Smooth muscle cell (in vitro differentiated cells): ENCODE data around the gene RAB11B. TPM values are rescaled to one million over a fixed set of nuclear protein-coding genes. Genes with fewer than 3 reads are reported as not detected.

Experiments
- DNase-seq: peaks from one replicate; lab custom pipeline; 2025; ENCODE audit not compliant: unreplicated experiment; lab: John Stamatoyannopoulos, UW
- H2AFZ ChIP-seq: fragments of 200-600 bp; sonication (generic); 2 replicates; pipeline ENCODE4 v1.6.0; 2016; ENCODE audit warnings: antibody characterized with exemption, low read depth, mild to moderate bottlenecking
- H3F3A ChIP-seq: fragments of 200-600 bp; sonication (generic); 2 replicates; pipeline ENCODE4 v1.6.0; 2017; ENCODE audit warnings: antibody characterized with exemption, low read depth
- H3K27ac ChIP-seq: fragments of 200-600 bp; sonication (generic); 2 replicates; pipeline ENCODE4 v1.5.1; 2016; ENCODE audit warnings: low read depth, mild to moderate bottlenecking
- H3K27me3 ChIP-seq: fragments of 200-600 bp; sonication (generic); 2 replicates; pipeline ENCODE4 v1.6.1; 2016; ENCODE audit warnings: low read depth, mild to moderate bottlenecking
- H3K36me3 ChIP-seq: fragments of 200-600 bp; sonication (generic); 2 replicates; pipeline ENCODE4 v1.5.1; 2016; ENCODE audit warnings: low read depth
- H3K4me1 ChIP-seq: fragments of 200-600 bp; sonication (generic); 2 replicates; pipeline ENCODE4 v1.5.1; 2016; ENCODE audit warnings: low read depth
- H3K4me2 ChIP-seq: fragments of 200-600 bp; sonication (generic); 2 replicates; pipeline ENCODE4 v1.6.0; 2016; ENCODE audit warnings: mild to moderate bottlenecking
- H3K4me3 ChIP-seq: fragments of 200-600 bp; sonication (generic); 2 replicates; pipeline ENCODE4 v1.5.1; 2016; ENCODE audit warnings: mild to moderate bottlenecking
- H3K79me2 ChIP-seq: fragments of 200-600 bp; sonication (generic); 2 replicates; pipeline ENCODE4 v1.6.0; 2016; ENCODE audit warnings: low read depth, mild to moderate bottlenecking
- H3K9ac ChIP-seq: fragments of 200-600 bp; sonication (generic); 2 replicates; pipeline ENCODE4 v1.6.0; 2016; ENCODE audit warnings: low read depth
- H3K9me3 ChIP-seq: fragments of 200-600 bp; sonication (generic); replicated peaks from 2 replicates; pipeline ENCODE4 v1.5.1; 2016; ENCODE audit warnings: low read depth
- H4K20me1 ChIP-seq: fragments of 200-600 bp; sonication (generic); 2 replicates; pipeline ENCODE4 v1.6.0; 2016; ENCODE audit warnings: low read depth
- WGBS: methylation state at CpG from one replicate; pipeline ENCODE4 v1.1.7; 2016; ENCODE audit warnings: low lambda C conversion rate; 5-methylcytosine and 5-hydroxymethylcytosine counted together
- polyA plus RNA-seq: library from polyadenylated mRNA; unstranded; fragments of >200 nt; fragmentation: Nextera tagmentation; extraction: Ambion mirVana; gene quantifications from 2 replicates; pipeline ENCODE4 v1.2.1, GENCODE V29; 2016
- total RNA-seq: library from RNA; depleted of rRNA; stranded (reverse); fragments of >200 nt; gene quantifications from 2 replicates; pipeline ENCODE4 v1.2.3, GENCODE V29; 2014
- TF ChIP-seq, protein P1 (sequence below): fragments of 200-600 bp; sonication (generic); IDR thresholded peaks from 2 replicates; pipeline ENCODE4 v1.5.1; 2017; ENCODE audit warnings: borderline replicate concordance, mild to moderate bottlenecking, antibody characterized with exemption; ENCODE audit not compliant: insufficient read depth, poor library complexity, severe bottlenecking

Gene RAB11B
- total and polyA plus RNA-seq, 2 experiments from 2014 or later = 28.9 to 148 TPM

DNA sequence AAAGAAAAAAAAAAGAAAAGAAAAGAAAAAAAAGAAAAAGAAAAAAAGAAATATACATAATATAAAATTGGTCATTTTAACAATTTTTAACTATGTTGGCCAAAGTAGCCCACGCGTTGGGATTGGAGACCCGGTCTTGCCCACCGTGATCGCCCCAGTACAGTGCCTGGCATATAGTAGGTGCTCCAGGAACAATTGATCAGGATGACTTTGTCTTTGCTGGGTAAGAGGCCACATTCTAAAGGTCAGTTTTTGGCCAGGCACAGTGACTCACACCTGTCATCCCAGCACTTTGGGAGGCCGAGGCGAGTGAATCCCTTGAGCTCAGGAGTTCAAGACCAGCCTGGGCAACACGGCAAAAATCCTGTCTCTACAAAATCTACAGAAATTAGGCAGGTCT lies 30.0 kb upstream of the RAB11B start:
- DNase-seq = no peak
- Histone ChIP-seq H3K79me2 (no peaks in the 10 kb centered on the region), H3K9me3 (no peaks in the 10 kb centered on the region), H3K4me3 (no peak overlapping the region), H4K20me1 (no peaks in the 10 kb centered on the region), H3K36me3 (no peaks in the 10 kb centered on the region), H3K27ac (no peak overlapping the region), H2AFZ (no peak overlapping the region), H3F3A (peaks cover 15% of the 10 kb centered on the region), H3K9ac (no peak overlapping the region), H3K27me3 (no peaks in the 10 kb centered on the region), H3K4me2 (no peak overlapping the region), H3K4me1 (peaks cover 7% of the 10 kb centered on the region)
- WGBS = 94% methylated on average over 8 of the region's 8 CpGs
- TF ChIP-seq, protein P1, sequence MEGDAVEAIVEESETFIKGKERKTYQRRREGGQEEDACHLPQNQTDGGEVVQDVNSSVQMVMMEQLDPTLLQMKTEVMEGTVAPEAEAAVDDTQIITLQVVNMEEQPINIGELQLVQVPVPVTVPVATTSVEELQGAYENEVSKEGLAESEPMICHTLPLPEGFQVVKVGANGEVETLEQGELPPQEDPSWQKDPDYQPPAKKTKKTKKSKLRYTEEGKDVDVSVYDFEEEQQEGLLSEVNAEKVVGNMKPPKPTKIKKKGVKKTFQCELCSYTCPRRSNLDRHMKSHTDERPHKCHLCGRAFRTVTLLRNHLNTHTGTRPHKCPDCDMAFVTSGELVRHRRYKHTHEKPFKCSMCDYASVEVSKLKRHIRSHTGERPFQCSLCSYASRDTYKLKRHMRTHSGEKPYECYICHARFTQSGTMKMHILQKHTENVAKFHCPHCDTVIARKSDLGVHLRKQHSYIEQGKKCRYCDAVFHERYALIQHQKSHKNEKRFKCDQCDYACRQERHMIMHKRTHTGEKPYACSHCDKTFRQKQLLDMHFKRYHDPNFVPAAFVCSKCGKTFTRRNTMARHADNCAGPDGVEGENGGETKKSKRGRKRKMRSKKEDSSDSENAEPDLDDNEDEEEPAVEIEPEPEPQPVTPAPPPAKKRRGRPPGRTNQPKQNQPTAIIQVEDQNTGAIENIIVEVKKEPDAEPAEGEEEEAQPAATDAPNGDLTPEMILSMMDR = no peak

DNA sequence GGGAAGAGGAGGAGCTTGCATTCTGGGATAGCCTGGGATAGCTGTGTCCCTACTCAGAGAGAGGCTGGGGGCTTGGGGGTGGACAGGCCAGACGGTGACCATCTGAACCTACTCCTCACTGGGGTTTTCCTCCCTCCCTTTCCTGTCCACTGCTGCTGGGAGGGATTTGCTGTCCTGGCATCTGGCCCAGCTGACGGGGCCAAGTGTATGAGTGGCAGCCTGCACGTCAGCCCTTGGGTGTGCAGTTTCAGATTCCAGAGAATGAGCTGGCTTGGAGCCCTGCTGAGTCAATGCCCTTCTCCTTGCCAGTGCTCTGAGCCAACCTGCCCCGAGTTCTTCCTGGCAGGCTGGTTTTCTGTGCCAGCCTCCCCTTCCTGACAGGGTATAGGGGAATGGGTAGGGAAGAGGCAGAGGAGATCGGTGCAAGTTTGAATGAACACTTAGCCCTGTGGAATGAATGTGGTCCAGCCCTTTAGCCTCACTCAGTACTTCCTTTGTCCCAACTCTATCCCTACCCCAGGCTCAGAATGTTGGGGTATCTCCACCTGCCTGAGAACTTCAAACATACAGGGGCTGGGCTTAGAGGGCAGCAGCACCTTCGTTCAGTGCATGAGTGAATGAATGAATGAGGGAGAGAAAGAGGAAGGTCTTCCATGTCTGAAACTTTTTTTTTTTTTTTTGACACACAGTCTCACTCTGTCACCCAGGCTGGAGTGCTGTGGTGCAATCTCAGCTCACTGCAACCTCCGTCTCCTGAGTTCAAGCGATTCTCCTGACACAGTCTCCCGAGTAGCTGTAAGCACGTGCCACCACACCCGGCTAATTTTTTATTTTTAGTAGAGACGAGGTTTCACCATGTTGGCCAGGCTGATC lies 28.0 kb upstream of the RAB11B start:
- Histone ChIP-seq H3K27me3 (no peaks in the 10 kb centered on the region), H3K4me2 (peak overlapping the region; percentile 83), H2AFZ (no peak overlapping the region), H3K79me2 (no peaks in the 10 kb centered on the region), H3K36me3 (no peaks in the 10 kb centered on the region), H4K20me1 (peaks cover 9% of the 10 kb centered on the region), H3K4me3 (no peak overlapping the region), H3K4me1 (peaks cover 7% of the 10 kb centered on the region), H3K9me3 (no peaks in the 10 kb centered on the region), H3K27ac (peak overlapping the region; percentile 83), H3K9ac (peak overlapping the region; percentile 54), H3F3A (peaks cover 17% of the 10 kb centered on the region)
- WGBS = 53% methylated on average over 12 of the region's 12 CpGs
- peak; percentile 63 for DNase-seq
- TF ChIP-seq, protein P1 = no peak

DNA sequence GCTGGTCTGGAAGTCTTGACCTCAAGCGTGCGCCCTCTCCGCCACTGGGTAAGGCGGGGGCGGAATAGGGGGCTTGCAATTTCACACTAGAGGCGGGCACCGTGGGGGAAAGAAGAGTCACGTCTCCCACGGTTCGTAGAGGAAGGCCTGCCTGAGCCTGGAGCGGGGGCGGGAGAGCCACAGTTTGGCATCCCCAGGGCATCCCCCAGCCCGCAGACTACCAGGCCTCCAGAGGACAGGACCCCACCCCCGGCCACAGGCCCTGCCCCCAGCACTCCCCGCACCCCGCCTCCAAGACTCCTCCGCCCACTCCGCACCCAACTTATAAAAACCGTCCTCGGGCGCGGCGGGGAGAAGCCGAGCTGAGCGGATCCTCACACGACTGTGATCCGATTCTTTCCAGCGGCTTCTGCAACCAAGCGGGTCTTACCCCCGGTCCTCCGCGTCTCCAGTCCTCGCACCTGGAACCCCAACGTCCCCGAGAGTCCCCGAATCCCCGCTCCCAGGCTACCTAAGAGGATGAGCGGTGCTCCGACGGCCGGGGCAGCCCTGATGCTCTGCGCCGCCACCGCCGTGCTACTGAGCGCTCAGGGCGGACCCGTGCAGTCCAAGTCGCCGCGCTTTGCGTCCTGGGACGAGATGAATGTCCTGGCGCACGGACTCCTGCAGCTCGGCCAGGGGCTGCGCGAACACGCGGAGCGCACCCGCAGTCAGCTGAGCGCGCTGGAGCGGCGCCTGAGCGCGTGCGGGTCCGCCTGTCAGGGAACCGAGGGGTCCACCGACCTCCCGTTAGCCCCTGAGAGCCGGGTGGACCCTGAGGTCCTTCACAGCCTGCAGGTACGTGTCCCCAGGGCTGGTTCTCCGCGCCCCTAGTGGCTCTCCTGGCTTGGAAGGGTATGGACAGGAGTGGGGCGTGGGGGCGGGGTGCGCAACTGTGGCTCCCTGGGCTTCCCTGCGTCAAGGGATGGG lies 26.1 kb upstream of the RAB11B start, which contains the start of gene ANGPTL4:
ANGPTL4 (plus strand) TSS at position 353 of the 969 bp plus-strand sequence; CDS start at position 520, 167 bp downstream.
- H2AFZ ChIP-seq = peak within 1 kb of the TSS; percentile 64
- peak within 1 kb of the TSS; percentile 83 for H3K27ac ChIP-seq
- WGBS = 2% methylated on average over 70 of the region's 81 CpGs
- peak within 1 kb of the TSS; percentile 64 for H3K4me3 ChIP-seq
- no peaks in the 10 kb centered on the region for H3K27me3 ChIP-seq
- H3K4me1 ChIP-seq = peaks cover 7% of the 10 kb centered on the region
- no peaks in the 10 kb centered on the region for H3K9me3 ChIP-seq
- TF ChIP-seq, protein P1 = peak; percentile 16
- H3F3A ChIP-seq = peaks cover 17% of the 10 kb centered on the region
- peak; percentile 75 for DNase-seq
- H3K36me3 ChIP-seq = no peaks in the 10 kb centered on the region
- peaks cover 9% of the 10 kb centered on the region for H4K20me1 ChIP-seq
- H3K9ac ChIP-seq = peak within 1 kb of the TSS; percentile 66
- H3K79me2 ChIP-seq = no peaks in the 10 kb centered on the region
- H3K4me2 ChIP-seq = peak within 1 kb of the TSS; percentile 96
